HG02981 (cell line): ENCODE data around the gene MPV17L.
"Not testable (repeated sequence)": the region's sequence is repeated elsewhere in the genome, so short reads cannot be mapped to it uniquely, and the experiment has no call there.

ENCODE experiments used
- ATAC-seq: cut with Tn5 transposase; IDR thresholded peaks from one replicate; pipeline ENCODE4 v1.9.1; 2021; ENCODE audit warnings: mild to moderate bottlenecking, moderate library complexity; ENCODE audit not compliant: unreplicated experiment

Gene MPV17L

GRCh38 chr16:15407756-15408155 is 12.2 kb downstream of the MPV17L start:
- not testable (repeated sequence) for ATAC-seq

GRCh38 chr16:15409476-15409875 is 13.9 kb downstream of the MPV17L start:
- not testable (repeated sequence) for ATAC-seq

- no peak for ATAC-seq
Observed at GRCh38 chr16:15415511-15415985, 20.0 kb downstream of the MPV17L start.

- ATAC-seq = no peak
Observed at GRCh38 chr16:15417197-15417596, 21.6 kb downstream of the MPV17L start.

GRCh38 chr16:15418206-15418605 is 22.7 kb downstream of the MPV17L start:
- no peak for ATAC-seq

- ATAC-seq = not testable (repeated sequence)
Observed at GRCh38 chr16:15421696-15422095, 26.1 kb downstream of the MPV17L start.

GRCh38 chr16:15422222-15422621 is 26.7 kb downstream of the MPV17L start:
- ATAC-seq = no peak

- ATAC-seq = no peak
Observed at GRCh38 chr16:15425861-15426260, 30.3 kb downstream of the MPV17L start.

- no peak for ATAC-seq
Observed at GRCh38 chr16:15426796-15427195, 31.2 kb downstream of the MPV17L start.

GRCh38 chr16:15427648-15428239 is 32.2 kb downstream of the MPV17L start:
- ATAC-seq = no peak

- ATAC-seq = not testable (repeated sequence)
Observed at GRCh38 chr16:15430884-15431283, 35.3 kb downstream of the MPV17L start.

GRCh38 chr16:15434079-15434424 is 38.5 kb downstream of the MPV17L start:
- no peak for ATAC-seq

- ATAC-seq = no peak
Observed at GRCh38 chr16:15434425-15435215, 39.1 kb downstream of the MPV17L start, which contains the start of gene BMERB1. BMERB1 (plus strand) TSS chr16:15434588; CDS start chr16:15434654, 66 bp downstream.

- no peak for ATAC-seq
Observed at GRCh38 chr16:15435216-15435864, 39.8 kb downstream of the MPV17L start.

GRCh38 chr16:15439102-15439501 is 43.5 kb downstream of the MPV17L start:
- ATAC-seq = no peak

- no peak for ATAC-seq
Observed at GRCh38 chr16:15439521-15439920, 44.0 kb downstream of the MPV17L start.

- no peak for ATAC-seq
Observed at GRCh38 chr16:15440852-15441251, 45.3 kb downstream of the MPV17L start.

- ATAC-seq = not testable (repeated sequence)
Observed at GRCh38 chr16:15442140-15442539, 46.6 kb downstream of the MPV17L start.

GRCh38 chr16:15443753-15444152 is 48.2 kb downstream of the MPV17L start:
- ATAC-seq = no peak

GRCh38 chr16:15444264-15444663 is 48.7 kb downstream of the MPV17L start:
- ATAC-seq = no peak

- no peak for ATAC-seq
Observed at GRCh38 chr16:15445450-15445849, 49.9 kb downstream of the MPV17L start.

- ATAC-seq = no peak
Observed at GRCh38 chr16:15446901-15447300, 51.3 kb downstream of the MPV17L start.
